AG04449 (cell line): ENCODE results near the gene PLEKHB2.

ENCODE experiments used
- CTCF ChIA-PET: fragments of 350-600 bp; formaldehyde crosslinking; extraction: SDS; loops from one replicate; lab custom pipeline; 2021; ENCODE audit warnings: antibody characterized with exemption; lab: Yijun Ruan, JAX
- POLR2A ChIA-PET: fragments of 400-600, 350-600 bp; formaldehyde crosslinking; extraction: SDS; loops from one replicate; lab custom pipeline; 2020; ENCODE audit warnings: antibody characterized with exemption, inconsistent platforms; lab: Yijun Ruan, JAX
- DNase-seq: peaks from one replicate; pipeline ENCODE4 v3.0.0-alpha.2; 2010; ENCODE audit warnings: low read depth, low spot score
- H3K4me3 ChIP-seq: 2 replicates; pipeline ENCODE4 v1.5.1; 2011; ENCODE audit warnings: low read depth, mild to moderate bottlenecking, control low read depth, low read length
- CTCF ChIP-seq: IDR thresholded peaks from one replicate; pipeline ENCODE4 v1.5.1; 2011; ENCODE audit warnings: mild to moderate bottlenecking, moderate library complexity, low read length, control low read depth, inconsistent platforms; ENCODE audit not compliant: insufficient read depth; ENCODE audit errors: missing control alignments

The PLEKHB2 gene, protein sequence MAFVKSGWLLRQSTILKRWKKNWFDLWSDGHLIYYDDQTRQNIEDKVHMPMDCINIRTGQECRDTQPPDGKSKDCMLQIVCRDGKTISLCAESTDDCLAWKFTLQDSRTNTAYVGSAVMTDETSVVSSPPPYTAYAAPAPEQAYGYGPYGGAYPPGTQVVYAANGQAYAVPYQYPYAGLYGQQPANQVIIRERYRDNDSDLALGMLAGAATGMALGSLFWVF

GRCh38 chr2:131105156-131105949 is at the start of gene PLEKHB2:
Gene PLEKHB2, plus strand, starts transcription at chr2:131105336. Its CDS starts 15,606 bp downstream, at chr2:131120942.
- peak within 1 kb of the TSS; percentile 92 for H3K4me3 ChIP-seq
- DNase-seq: no peak
- peak; percentile 33 for TF ChIP-seq CTCF
- ChIA-PET CTCF (interaction anchor here (0.7 to 2.7 kb wide), 4 partner anchors 10 to 308 kb away, joined by 3 to 32 read pairs (median 4); partner anchors contain the start of gene FAM168B), POLR2A (interaction anchor here (1.0 kb wide), 1 partner anchor 13 kb away, joined by 3 read pairs; no protein-coding TSS in a partner anchor)

DNA sequence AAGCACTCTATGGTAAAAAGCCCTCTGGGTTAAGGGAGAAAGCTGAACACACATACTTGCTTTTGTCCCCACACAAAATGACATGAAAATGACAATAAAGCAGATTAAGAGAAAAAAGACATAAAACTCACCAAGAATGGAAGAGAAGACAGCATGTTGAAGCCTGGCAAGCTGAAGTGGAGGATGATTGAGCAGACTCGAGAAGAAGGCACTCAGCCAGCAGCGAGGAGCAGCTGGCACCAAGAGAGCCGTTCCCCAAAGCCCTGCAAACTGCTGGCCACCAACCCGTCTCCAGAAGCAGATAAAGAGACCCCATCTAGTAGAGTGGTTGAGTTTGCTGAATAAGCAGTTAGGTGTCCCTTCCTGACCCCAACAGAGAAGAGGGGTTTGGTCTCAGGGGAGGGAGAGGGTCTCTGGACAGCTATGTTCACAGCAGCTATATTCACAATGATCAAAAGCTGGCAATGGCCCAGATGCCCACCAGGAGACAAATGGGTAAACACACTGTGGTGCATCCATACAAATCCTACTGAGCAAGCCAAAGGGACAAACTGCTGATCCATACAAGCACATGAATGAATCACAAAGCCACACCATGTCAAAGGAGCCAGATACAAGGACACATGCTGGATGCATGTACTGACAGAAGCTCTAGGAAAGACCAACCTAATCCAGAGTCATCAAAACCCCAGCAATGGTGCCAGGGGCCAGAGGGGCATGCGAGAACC is 48.8 kb upstream of the PLEKHB2 start:
- no peak for DNase-seq
- no peak overlapping the region for H3K4me3 ChIP-seq
- TF ChIP-seq CTCF: no peak
- ChIA-PET POLR2A (interaction anchor here (1.2 kb wide), 1 partner anchor 37 kb away, joined by 4 read pairs; the partner anchor contains the start of gene FAM168B), CTCF (interaction anchor here (0.6 to 1.2 kb wide), 3 partner anchors 12 to 437 kb away, joined by 3 read pairs; no protein-coding TSS in a partner anchor)

DNA sequence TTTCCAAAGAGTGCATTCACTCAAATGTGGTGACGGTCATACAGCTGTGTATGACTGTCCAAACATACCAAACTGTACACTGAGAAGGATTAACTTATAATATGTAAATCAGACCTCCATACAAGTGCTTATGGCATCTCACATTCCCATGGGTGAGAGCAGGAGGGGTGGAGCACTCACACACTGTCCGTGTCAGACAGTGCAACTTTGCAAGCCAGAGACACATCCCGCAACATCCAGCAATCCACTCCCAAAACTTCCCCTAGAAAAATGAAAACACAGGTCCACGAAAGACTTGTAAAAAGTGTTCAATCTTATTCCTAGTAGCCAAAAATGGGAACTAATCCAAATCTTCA is 48.2 kb upstream of the PLEKHB2 start:
- POLR2A ChIA-PET: interaction anchor here (1.2 kb wide), 1 partner anchor 37 kb away, joined by 4 read pairs; the partner anchor contains the start of gene FAM168B
- CTCF ChIA-PET: interaction anchor here (0.6 to 1.5 kb wide), 4 partner anchors 12 to 437 kb away, joined by 3 to 4 read pairs (median 3); no protein-coding TSS in a partner anchor
- no peak overlapping the region for H3K4me3 ChIP-seq
- DNase-seq: no peak
- TF ChIP-seq CTCF: no peak

DNA sequence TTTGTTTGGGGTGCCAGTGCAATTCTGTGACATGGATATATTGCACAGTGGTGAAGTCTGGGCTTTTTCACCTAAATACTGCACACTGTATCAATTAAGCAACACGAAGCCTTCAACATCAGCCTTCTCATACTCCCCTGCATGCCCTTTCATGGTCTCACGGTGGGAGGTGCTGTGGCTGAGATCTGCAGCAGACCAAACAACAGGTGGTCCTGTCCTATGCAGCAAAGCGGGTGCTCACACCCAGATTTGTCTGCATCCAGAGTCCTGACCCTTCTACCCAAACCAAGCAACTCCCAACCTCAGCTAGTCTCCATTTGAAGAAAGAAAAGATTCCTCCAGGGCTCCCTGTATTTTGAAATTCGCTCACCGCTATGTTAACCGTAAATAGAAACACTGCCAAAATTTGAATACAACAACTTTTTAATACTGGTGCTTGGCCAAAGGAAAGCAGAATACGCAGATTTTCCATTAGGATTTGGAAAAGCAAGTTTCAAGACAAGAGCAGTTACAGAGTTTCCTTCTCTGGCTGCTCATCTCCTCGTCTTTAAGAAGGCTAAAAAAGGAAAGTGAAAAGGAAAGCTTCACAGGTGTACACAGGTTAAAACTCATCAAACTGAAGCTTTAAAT is 46.8 kb upstream of the PLEKHB2 start:
- ChIA-PET POLR2A (no interaction called here), CTCF (interaction anchor here (0.7 to 1.5 kb wide), 4 partner anchors 8 to 14 kb away, joined by 3 to 4 read pairs (median 3); no protein-coding TSS in a partner anchor)
- no peak for DNase-seq
- TF ChIP-seq CTCF: no peak
- no peak overlapping the region for H3K4me3 ChIP-seq

GRCh38 chr2:131058920-131059319 is 46.2 kb upstream of the PLEKHB2 start:
- no peak for DNase-seq
- no peak overlapping the region for H3K4me3 ChIP-seq
- CTCF ChIA-PET: interaction anchor here (0.7 kb wide), 1 partner anchor 9 kb away, joined by 3 read pairs; no protein-coding TSS in a partner anchor
- POLR2A ChIA-PET: no interaction called here
- TF ChIP-seq CTCF: no peak
